ENCODE results near the gene LONRF2.

LONRF2 gene

DNA sequence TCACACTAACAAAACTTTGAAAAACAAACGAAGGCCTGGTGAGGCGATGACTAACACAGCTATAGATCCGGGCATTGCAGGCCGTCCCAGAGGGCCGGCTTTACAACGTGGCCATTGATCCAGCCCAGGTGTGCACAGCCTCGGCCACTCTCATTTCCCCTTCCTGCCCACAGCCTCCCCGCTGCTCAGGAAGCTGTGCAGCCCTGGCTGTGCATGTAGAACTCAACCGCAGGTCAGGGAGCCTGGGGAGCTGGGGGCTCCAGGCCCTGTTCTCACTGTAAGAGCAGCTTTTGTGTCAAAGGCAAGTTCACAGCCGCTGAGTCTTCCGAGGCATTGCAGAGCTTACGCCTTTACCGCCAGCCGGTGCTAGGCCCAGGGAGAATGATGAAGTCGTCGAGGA lies 87.2 kb downstream of the LONRF2 start:
- H3K4me1 Mint-ChIP-seq (ENCODE audit: low read depth): peaks cover 11% of the 10 kb centered on the region

DNA sequence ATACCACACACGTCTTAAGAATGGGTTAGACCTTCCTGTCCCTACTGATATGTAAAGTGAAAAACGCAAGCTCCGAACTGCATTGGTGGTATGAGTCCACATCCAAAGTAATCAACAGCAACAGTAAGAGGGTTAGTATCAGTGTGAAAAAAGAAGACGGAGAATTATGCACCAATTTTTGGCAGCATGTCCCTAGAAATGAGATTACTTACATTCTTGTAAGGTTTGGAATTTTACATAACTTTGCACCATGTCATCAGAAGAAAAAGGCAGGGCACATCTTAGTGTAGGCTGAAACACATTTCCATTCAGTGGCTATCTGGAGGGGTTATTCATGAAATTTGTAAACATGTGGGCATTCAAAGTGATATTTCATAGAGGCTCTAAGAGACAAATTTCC lies 88.2 kb downstream of the LONRF2 start:
- peaks cover 11% of the 10 kb centered on the region for H3K4me1 Mint-ChIP-seq (ENCODE audit: low read depth)
- H3K27ac Mint-ChIP-seq: no peak overlapping the region
- no peaks in the 10 kb centered on the region for H3K9me3 Mint-ChIP-seq
- peaks cover 14% of the 10 kb centered on the region for H3K27me3 Mint-ChIP-seq (ENCODE audit: low read depth)
- H3K36me3 Mint-ChIP-seq (ENCODE audit: low read depth): no peaks in the 10 kb centered on the region
- H3K4me3 Mint-ChIP-seq: no peak overlapping the region

More for the DNA sequence above, 87.2 kb downstream of the LONRF2 start:
- no peak overlapping the region for H3K4me3 Mint-ChIP-seq
- no peak overlapping the region for H3K27ac Mint-ChIP-seq
- peaks cover 14% of the 10 kb centered on the region for H3K27me3 Mint-ChIP-seq (ENCODE audit: low read depth)
- H3K36me3 Mint-ChIP-seq (ENCODE audit: low read depth): no peaks in the 10 kb centered on the region
- H3K9me3 Mint-ChIP-seq: no peaks in the 10 kb centered on the region

- Mint-ChIP-seq H3K4me1 (ENCODE audit: low read depth) (peaks cover 11% of the 10 kb centered on the region), H3K27me3 (ENCODE audit: low read depth) (peaks cover 14% of the 10 kb centered on the region), H3K9me3 (no peaks in the 10 kb centered on the region), H3K27ac (no peak overlapping the region), H3K36me3 (ENCODE audit: low read depth) (no peaks in the 10 kb centered on the region), H3K4me3 (no peak overlapping the region)
These were observed 89.2 kb downstream of the LONRF2 start for GRCh38 chr2:100233061-100233460.

- Mint-ChIP-seq H3K4me1 (ENCODE audit: low read depth) (peaks cover 10% of the 10 kb centered on the region), H3K27me3 (ENCODE audit: low read depth) (peaks cover 8% of the 10 kb centered on the region), H3K27ac (no peak overlapping the region), H3K9me3 (no peaks in the 10 kb centered on the region), H3K36me3 (ENCODE audit: low read depth) (no peaks in the 10 kb centered on the region), H3K4me3 (no peak overlapping the region)
These were observed 91.5 kb downstream of the LONRF2 start for GRCh38 chr2:100230754-100231153.

- Mint-ChIP-seq H3K27ac (no peak overlapping the region), H3K27me3 (ENCODE audit: low read depth) (peaks cover 5% of the 10 kb centered on the region), H3K4me1 (ENCODE audit: low read depth) (no peaks in the 10 kb centered on the region), H3K4me3 (no peak overlapping the region), H3K36me3 (ENCODE audit: low read depth) (no peaks in the 10 kb centered on the region), H3K9me3 (no peaks in the 10 kb centered on the region)
These were observed 93.3 kb downstream of the LONRF2 start for GRCh38 chr2:100228967-100229366.

GRCh38 chr2:100228415-100228814 lies 93.9 kb downstream of the LONRF2 start:
- no peak overlapping the region for H3K4me3 Mint-ChIP-seq
- no peaks in the 10 kb centered on the region for H3K9me3 Mint-ChIP-seq
- H3K27me3 Mint-ChIP-seq (ENCODE audit: low read depth): peaks cover under 1% of the 10 kb centered on the region
- H3K4me1 Mint-ChIP-seq (ENCODE audit: low read depth): no peaks in the 10 kb centered on the region
- no peaks in the 10 kb centered on the region for H3K36me3 Mint-ChIP-seq (ENCODE audit: low read depth)
- H3K27ac Mint-ChIP-seq: no peak overlapping the region

DNA sequence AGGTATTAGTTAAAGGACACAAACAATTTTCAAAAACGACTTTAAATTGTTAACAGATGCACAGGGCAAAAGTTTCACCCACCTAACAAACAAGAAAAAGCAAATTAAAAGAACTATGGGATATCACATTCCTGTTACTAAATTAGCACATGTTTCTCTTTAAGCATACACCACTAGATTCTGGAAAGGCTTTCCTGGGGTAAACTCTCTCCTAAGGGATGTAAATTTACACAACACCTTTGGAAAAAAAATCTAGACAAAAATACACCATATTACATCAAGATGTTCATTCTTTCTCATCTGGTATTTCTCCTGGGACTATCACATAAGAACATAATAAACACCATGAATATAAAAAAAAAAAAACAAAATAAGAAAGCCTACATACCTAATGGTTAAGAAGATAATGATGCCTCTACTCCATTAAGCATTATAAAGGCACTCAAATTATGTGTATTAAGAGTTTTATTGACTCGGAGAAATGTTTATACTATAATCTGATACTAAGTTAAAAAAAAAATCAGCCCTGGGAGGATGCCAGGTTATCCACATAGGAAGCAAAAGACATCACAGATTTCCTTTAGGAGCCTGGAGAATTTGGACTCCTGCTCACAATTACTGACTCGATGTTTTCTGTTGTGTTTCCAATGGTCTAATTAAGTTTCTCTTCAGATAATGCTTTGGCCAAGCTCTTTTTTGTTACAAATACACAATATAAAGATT lies 97.2 kb downstream of the LONRF2 start:
- no peaks in the 10 kb centered on the region for H3K36me3 Mint-ChIP-seq (ENCODE audit: low read depth)
- H3K27me3 Mint-ChIP-seq (ENCODE audit: low read depth): no peaks in the 10 kb centered on the region
- no peak overlapping the region for H3K4me3 Mint-ChIP-seq
- no peaks in the 10 kb centered on the region for H3K4me1 Mint-ChIP-seq (ENCODE audit: low read depth)
- H3K27ac Mint-ChIP-seq: no peak overlapping the region
- H3K9me3 Mint-ChIP-seq: no peaks in the 10 kb centered on the region

DNA sequence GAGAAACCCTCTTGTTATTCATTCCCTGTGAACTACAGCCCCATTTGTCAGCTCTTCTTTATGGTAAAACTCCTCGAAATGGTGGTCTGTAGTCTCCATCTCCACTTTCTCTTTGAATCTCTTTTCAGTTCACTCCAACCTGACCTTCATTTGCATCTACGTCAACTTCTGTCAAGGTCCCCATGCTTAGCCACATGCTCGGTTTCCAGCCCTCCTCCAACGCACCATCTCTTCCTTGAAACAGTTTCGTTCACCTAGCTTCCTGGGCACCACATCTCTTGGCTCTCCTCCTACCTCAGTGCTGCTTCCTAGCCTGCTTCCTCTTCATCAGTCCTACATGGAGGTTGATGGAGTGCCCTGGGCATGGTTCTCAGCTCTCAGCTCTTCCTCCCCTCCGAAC lies 98.8 kb downstream of the LONRF2 start:
- Mint-ChIP-seq H3K4me3 (no peak overlapping the region), H3K4me1 (ENCODE audit: low read depth) (no peaks in the 10 kb centered on the region), H3K27ac (no peak overlapping the region), H3K9me3 (no peaks in the 10 kb centered on the region), H3K36me3 (ENCODE audit: low read depth) (no peaks in the 10 kb centered on the region), H3K27me3 (ENCODE audit: low read depth) (no peaks in the 10 kb centered on the region)

Data from T-helper 1 cell treated with Interleukin-12 subunit alpha and Interleukin-12 subunit beta and Interleukin-4 antibody, amounts not matched to agents 30 μg/mL and 1 μg/mL, for 36 hours (primary cell).